GM18499 (cell line): ENCODE data around the gene ELOVL6.
"Not testable (repeated sequence)": the region's sequence is repeated elsewhere in the genome, so short reads cannot be mapped to it uniquely, and the experiment has no call there.

Experiments
- ATAC-seq: cut with Tn5 transposase; IDR thresholded peaks from one replicate; pipeline ENCODE4 v1.9.1; 2021; ENCODE audit warnings: moderate number of reproducible peaks; ENCODE audit not compliant: insufficient read depth, unreplicated experiment

The ELOVL6 gene

DNA sequence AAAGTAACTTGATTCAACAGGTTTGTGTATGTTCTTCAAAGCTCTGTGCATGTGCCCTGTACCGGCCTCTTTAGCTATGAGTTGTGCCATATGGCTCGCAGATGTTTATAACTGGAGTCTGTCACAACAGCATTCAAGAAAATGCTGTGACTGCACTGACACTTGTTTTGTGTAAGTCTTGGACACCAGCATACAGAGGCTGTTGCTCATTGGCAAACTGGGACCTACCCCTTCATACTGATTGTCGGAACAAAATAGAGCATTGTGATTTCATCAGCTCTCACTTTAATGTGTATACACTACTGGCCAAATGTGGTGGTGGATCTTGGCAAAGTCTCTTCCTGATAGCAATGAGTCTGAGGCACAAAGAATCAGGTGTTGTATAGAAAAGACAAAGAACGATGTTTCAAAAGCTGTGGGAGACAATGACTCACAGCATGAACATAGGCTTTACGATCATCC lies 151.8 kb downstream of the ELOVL6 start:
- ATAC-seq, result no peak

- no peak for ATAC-seq
Measured at GRCh38 chr4:110042545-110043517, 155.6 kb downstream of the ELOVL6 start.

- no peak for ATAC-seq
Measured at GRCh38 chr4:110041735-110042134, 156.7 kb downstream of the ELOVL6 start.

DNA sequence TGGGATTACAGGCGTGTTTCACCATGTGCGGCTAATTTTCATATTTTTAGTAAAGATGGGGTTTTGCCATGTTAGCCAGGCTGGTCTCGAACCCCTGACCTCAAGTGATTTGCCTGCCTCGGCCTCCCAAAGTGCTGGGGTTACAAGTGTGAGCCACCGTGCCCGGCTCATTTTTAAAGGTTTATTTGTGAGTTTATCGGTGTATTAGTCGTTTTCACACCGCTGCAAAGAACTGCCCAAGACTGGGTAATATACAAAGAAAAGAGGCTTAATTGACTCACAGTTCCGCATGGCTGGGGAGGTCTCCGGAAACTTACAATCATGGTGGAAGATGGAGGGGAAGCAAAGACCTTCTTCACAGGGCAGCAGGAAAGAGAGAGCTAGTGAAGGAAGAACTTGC lies 159.3 kb downstream of the ELOVL6 start:
- not testable (repeated sequence) for ATAC-seq

DNA sequence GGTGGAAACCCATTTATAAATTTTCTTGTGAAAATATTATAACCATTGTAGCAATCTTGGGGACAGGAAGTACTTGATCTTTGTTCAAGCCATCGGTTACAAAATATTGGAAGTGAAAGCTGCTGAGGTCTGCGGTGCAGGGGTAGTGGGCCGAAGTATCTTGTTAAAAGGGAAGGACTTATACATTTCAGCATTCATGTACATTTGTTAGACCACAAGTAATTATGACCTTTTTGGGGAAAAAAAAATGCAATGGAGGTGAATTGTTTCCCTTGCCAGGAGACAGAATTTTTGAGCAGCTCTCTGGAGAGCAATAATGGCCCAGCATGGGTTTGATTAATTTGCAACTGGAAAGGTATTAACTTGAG lies 164.4 kb downstream of the ELOVL6 start:
- peak; percentile 97 for ATAC-seq

DNA sequence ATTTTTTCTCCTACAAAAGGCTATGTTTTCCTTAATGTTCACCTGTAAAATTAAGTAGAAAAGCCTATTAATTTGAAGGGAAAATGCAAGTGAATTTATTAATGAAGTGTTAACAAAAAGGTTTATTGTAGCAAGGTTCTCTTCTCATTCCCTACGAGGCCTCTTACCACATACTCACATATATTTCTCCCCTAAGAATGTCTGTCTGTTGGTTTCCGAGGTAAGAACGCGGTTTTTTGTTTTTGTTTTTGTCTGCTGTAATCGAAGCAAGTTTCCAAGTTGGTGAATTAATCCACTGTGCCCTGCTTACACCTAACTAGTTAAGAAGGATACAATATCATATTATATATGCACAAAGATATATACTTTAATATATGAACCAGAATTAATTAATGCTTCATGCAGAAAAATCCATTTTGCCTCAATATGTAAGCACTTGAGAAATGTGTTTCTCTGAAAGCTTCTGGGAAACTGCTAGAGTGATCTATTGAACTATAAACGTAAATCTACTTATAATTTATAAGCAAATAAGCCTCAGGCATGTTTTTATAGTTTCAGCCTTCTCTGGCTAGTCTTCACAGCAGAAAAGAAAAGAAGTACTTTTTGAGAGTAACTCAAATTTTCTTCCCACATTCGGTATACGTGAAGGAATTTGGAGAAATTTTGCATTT lies 164.9 kb downstream of the ELOVL6 start:
- no peak for ATAC-seq

DNA sequence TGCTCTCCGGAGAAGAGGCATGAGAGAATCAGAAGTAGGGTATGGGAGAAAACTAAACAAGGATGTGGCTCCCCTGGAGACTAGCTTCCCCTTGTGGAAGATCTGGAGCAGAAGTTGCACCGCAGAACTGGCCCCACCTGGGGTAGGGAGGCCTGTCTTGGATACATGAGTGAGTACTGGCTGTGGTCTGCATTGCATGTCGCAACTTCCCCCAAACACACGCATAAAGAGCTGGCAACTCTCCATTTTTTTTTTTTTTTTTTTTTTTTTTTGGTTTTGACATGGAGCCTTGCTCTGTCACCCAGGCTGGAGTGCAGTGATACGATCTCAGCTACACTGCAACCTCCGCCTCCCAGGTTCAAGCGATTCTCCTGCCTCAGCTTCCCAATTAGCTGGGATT lies 165.8 kb downstream of the ELOVL6 start:
- ATAC-seq, result no peak

DNA sequence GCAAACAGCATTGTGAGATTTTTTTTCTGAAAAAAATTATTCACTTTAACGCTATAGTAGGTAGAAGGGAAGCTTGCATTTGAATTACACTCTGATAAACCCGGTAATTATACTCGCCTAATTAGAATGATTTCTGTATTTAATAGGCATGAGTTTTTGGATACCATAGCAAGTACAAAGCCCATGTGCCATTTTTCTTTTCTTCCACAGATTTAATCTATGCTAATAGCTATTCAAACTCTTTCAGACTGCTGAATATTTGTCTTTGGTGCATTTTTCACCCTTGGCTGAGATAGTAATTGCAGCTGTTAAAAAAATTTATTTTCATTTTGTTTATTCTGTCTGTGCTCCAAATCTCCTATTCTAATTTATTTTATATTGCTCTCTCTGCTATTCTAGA lies 172.7 kb downstream of the ELOVL6 start:
- no peak for ATAC-seq

GRCh38 chr4:110025056-110025455 lies 173.4 kb downstream of the ELOVL6 start:
- ATAC-seq, result no peak

- no peak for ATAC-seq
Measured at GRCh38 chr4:110022457-110022856, 176.0 kb downstream of the ELOVL6 start.

- ATAC-seq, result no peak
Measured at GRCh38 chr4:110020646-110021443, 177.6 kb downstream of the ELOVL6 start.

GRCh38 chr4:110020139-110020538 lies 178.3 kb downstream of the ELOVL6 start:
- no peak for ATAC-seq

DNA sequence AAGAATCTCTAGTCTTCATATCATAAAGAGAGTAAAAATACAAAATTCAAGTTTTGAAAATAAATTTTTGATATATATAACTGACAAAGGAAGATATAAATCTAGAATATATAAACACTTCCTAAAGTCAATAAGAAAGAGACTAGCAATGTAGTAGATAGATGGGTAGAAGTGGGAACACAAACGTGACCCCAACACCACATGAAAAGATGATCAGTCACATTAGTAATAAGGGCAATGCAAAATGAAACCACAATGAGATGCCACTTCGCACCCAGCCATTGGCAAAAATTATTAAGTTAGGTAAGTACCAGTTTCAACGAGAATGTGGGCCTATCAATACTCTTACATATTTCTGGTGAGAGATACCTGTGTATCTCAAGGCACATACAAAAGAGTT lies 179.3 kb downstream of the ELOVL6 start:
- no peak for ATAC-seq

- no peak for ATAC-seq
Measured at GRCh38 chr4:110014233-110014632, 184.2 kb downstream of the ELOVL6 start.

- no peak for ATAC-seq
Measured at GRCh38 chr4:110012917-110013316, 185.5 kb downstream of the ELOVL6 start.

DNA sequence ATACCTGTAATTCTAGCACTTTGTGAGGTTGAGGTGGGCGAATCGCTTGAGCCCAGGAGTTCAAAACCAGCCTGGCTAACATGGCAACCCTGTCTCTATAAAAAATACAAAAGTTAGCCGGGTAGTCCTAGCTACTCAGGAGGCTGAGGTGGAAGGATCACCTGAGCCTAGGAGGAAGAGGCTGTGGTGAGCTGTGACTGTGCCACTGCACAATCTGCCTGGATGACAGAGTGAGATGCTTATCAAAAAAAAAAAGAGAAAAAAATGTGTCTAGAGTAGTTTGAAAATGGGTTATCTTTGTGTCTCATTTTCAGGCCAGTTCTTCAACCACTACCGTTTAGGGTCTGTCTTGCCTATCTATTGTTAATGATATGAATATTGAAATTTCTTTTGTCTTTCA lies 187.6 kb downstream of the ELOVL6 start:
- ATAC-seq, result no peak

DNA sequence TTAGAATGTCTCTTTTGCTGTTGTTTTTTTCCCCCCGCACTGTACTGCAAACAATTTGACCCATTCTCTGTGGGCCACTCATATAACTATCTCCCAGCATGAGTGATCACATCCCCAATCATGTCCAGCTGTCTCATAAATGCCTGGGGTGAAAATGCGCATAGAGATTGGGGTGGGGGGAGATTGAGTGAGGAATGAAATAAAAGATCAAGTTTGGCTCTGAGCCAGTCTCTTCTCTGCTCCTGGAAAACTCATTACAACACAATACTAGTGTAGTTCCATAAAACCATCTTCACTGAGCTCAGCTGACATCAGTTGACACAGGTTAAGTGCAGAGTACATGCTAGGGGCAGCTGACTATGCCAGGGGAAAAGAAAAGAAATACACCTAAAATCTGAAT lies 188.9 kb downstream of the ELOVL6 start:
- no peak for ATAC-seq

DNA sequence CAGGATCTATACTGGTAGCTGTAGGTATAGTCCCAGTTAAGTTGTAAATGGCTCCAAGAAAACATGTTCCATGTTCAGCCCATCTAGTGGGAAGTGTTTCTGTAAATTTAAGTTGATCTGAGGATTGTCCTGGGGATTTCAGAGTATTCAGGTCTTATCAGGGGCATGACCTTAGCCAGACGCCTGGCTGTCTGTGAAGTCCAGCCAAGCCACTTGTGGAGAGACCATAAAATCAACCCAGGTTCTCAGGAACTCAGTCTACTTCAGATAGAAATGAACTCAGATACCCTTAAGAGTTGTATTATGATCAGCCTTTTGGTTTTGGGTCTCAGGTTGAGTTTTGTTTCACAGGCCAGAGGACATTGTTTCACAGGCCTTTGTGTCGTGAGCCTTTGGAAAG lies 189.9 kb downstream of the ELOVL6 start:
- no peak for ATAC-seq

GRCh38 chr4:110007217-110007616 lies 191.2 kb downstream of the ELOVL6 start:
- ATAC-seq, result no peak

- ATAC-seq, result peak; percentile 72
Measured at GRCh38 chr4:110005461-110006056, 192.9 kb downstream of the ELOVL6 start.
